SK-N-SH treated with all-trans-retinoic acid at 6 μM for 48 hours (cell line): Measurements from ENCODE around the gene CRYBG3.

Experiments
- CREB5 ChIP-seq: fragments of 250-450 bp; sonication (Bioruptor Pico); IDR thresholded peaks from 2 replicates; pipeline ENCODE4 v1.5.1; 2020; ENCODE audit warnings: low read depth, mild to moderate bottlenecking, moderate library complexity
- PPARA ChIP-seq: fragments of 250-450 bp; sonication (Bioruptor Pico); IDR thresholded peaks from 2 replicates; pipeline ENCODE4 v1.5.0; 2020; ENCODE audit warnings: mild to moderate bottlenecking, borderline replicate concordance
- SNAI2 ChIP-seq: fragments of 250-450 bp; sonication (Bioruptor Pico); IDR thresholded peaks from 2 replicates; pipeline ENCODE4 v1.5.0; 2020; ENCODE audit warnings: mild to moderate bottlenecking, moderate library complexity

GRCh38 chr3:97872525-97873042 lies 50.8 kb downstream of the CRYBG3 start:
- TF ChIP-seq SNAI2 (CRISPR knock-in tag) (no peak), CREB5 (CRISPR knock-in tag) (no peak), PPARA (CRISPR knock-in tag) (no peak)
